Measurements from ENCODE around the gene MED4. TPM values are rescaled to one million over a fixed set of nuclear protein-coding genes. Genes with fewer than 3 reads are reported as not detected.

Gene MED4
- total RNA-seq, 2 experiments from 2014 or later = 53.6 to 57.2 TPM

- ATAC-seq = no peak
- intact Hi-C loops (cut with micrococcal nuclease) = no loop called here
- Mint-ChIP-seq H3K36me3 (ENCODE audit: low read depth) (peaks cover 54% of the 10 kb centered on the region), H3K27me3 (no peaks in the 10 kb centered on the region), H3K4me1 (ENCODE audit: low read depth) (peaks cover 9% of the 10 kb centered on the region), H3K4me3 (no peak overlapping the region), H3K27ac (no peak overlapping the region), H3K9me3 (no peaks in the 10 kb centered on the region)
- POLR2A ChIA-PET = interaction anchor here (0.9 kb wide), 1 partner anchor 12 kb away, joined by 3 read pairs; no protein-coding TSS in a partner anchor
- no peak for TF ChIP-seq CTCF (IDR thresholded peaks at IDR 0.05)
- no peak for DNase-seq
- CTCF ChIA-PET = interaction anchor here (0.8 kb wide), 1 partner anchor 13 kb away, joined by 3 read pairs; the partner anchor contains the start of gene MED4
Measured at GRCh38 chr13:48081739-48082138, 13.2 kb downstream of the MED4 start.

GRCh38 chr13:48078251-48078656, 16.6 kb downstream of the MED4 start:
- peak; percentile 57 for DNase-seq
- TF ChIP-seq CTCF (IDR thresholded peaks at IDR 0.05) = peak; percentile 7
- peak; percentile 97 for ATAC-seq
- POLR2A ChIA-PET = interaction anchor here (0.7 to 1.5 kb wide), 3 partner anchors 16 to 40 kb away, joined by 3 to 4 read pairs (median 4); partner anchors contain the start of gene MED4
- Mint-ChIP-seq H3K4me3 (no peak overlapping the region), H3K4me1 (ENCODE audit: low read depth) (peaks cover 9% of the 10 kb centered on the region), H3K9me3 (no peaks in the 10 kb centered on the region), H3K27ac (peak overlapping the region; percentile 68), H3K27me3 (no peaks in the 10 kb centered on the region), H3K36me3 (ENCODE audit: low read depth) (peaks cover 62% of the 10 kb centered on the region)
- intact Hi-C loops (cut with micrococcal nuclease) = no loop called here
- CTCF ChIA-PET = interaction anchor here (0.7 to 2.9 kb wide), 13 partner anchors 9 to 234 kb away, joined by 3 to 21 read pairs (median 4); partner anchors contain the start of genes MED4 and NUDT15

DNA sequence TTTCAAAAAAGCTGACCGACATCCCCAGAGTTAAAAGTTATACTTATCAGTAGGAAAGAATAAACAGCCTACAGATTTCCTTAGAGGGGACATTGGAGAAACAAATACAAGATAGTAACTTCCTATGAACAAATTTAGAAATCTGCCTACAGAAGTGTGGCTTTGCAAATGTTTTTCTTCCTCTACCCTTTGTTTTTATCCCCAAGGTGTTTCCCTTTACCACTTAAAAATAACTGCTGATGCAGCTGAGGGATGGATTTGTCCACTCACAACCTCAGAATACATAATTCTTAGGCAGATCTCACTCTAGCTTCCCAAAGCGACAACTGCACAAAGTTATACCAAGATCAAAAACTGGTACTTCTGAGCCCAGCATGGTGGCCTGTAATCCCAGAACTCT, 20.9 kb downstream of the MED4 start:
- intact Hi-C loops (cut with micrococcal nuclease) = no loop called here
- H3K4me1 Mint-ChIP-seq (ENCODE audit: low read depth) = peaks cover 9% of the 10 kb centered on the region
- H3K4me3 Mint-ChIP-seq = no peak overlapping the region
- ChIA-PET POLR2A (no interaction called here), CTCF (no interaction called here)
- DNase-seq (no peak), ATAC-seq (no peak)
- no peak overlapping the region for H3K27ac Mint-ChIP-seq
- peaks cover 83% of the 10 kb centered on the region for H3K36me3 Mint-ChIP-seq (ENCODE audit: low read depth)
- H3K9me3 Mint-ChIP-seq = peaks cover 13% of the 10 kb centered on the region
- TF ChIP-seq CTCF (IDR thresholded peaks at IDR 0.05) = no peak
- H3K27me3 Mint-ChIP-seq = no peaks in the 10 kb centered on the region

GRCh38 chr13:48072787-48073186, 22.1 kb downstream of the MED4 start:
- no peak for TF ChIP-seq CTCF (IDR thresholded peaks at IDR 0.05)
- Mint-ChIP-seq H3K27me3 (no peaks in the 10 kb centered on the region), H3K36me3 (ENCODE audit: low read depth) (peaks cover 85% of the 10 kb centered on the region), H3K4me1 (ENCODE audit: low read depth) (no peaks in the 10 kb centered on the region), H3K27ac (peak overlapping the region; percentile 53), H3K4me3 (no peak overlapping the region), H3K9me3 (peaks cover 13% of the 10 kb centered on the region)
- ChIA-PET POLR2A (interaction anchor here (0.8 to 1.6 kb wide), 3 partner anchors 21 to 24 kb away, joined by 3 to 5 read pairs (median 4); no protein-coding TSS in a partner anchor), CTCF (interaction anchor here (0.9 kb wide), 1 partner anchor 22 kb away, joined by 3 read pairs; the partner anchor contains the start of gene MED4)
- ATAC-seq (no peak), DNase-seq (no peak)
- intact Hi-C loops (cut with micrococcal nuclease) = no loop called here

DNA sequence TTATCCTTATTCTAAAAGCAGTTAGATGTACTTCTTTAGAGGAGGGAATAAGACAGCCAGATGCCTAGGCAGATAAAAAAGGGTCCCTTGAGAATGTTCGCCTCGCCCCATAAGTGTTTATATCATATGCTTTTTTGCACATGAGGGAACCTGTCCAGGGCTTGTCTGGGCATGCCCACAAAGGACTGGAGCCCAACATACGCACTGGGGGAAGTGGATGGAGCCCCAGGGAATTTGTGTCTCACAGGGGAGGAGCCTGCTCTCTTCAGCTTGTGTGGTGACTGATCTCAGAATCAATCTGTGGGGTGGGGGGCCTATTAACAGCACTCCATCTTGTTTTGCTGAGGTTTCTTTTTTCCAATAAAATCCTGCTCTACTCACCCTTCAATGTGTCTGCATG, 22.6 kb downstream of the MED4 start:
- H3K36me3 Mint-ChIP-seq (ENCODE audit: low read depth) = peaks cover 90% of the 10 kb centered on the region
- no peak overlapping the region for H3K4me3 Mint-ChIP-seq
- H3K9me3 Mint-ChIP-seq = peaks cover 13% of the 10 kb centered on the region
- H3K4me1 Mint-ChIP-seq (ENCODE audit: low read depth) = peaks cover 3% of the 10 kb centered on the region
- ATAC-seq (no peak), DNase-seq (no peak)
- no peaks in the 10 kb centered on the region for H3K27me3 Mint-ChIP-seq
- ChIA-PET CTCF (interaction anchor here (0.9 kb wide), 1 partner anchor 23 kb away, joined by 3 read pairs; the partner anchor contains the start of gene MED4), POLR2A (interaction anchor here (0.8 to 1.6 kb wide), 4 partner anchors 21 to 725 kb away, joined by 3 to 5 read pairs (median 4); no protein-coding TSS in a partner anchor)
- peak overlapping the region; percentile 53 for H3K27ac Mint-ChIP-seq
- intact Hi-C loops (cut with micrococcal nuclease) = no loop called here
- TF ChIP-seq CTCF (IDR thresholded peaks at IDR 0.05) = no peak

All from activated CD8-positive, alpha-beta T cell treated with anti-CD3 and anti-CD28 coated beads for 36 hours (primary cell).